Adrenal gland (tissue), 5 donors: ENCODE data around the gene GAMT.
"Not testable (repeated sequence)": the region's sequence is repeated elsewhere in the genome, so short reads cannot be mapped to it uniquely, and the experiment has no call there.

Experiments used
- POLR2A ChIP-seq, 2 donors: fragments of 450-650 bp; IDR thresholded peaks; one replicate each; pipeline ENCODE4 v1.6.1; 2017; ENCODE audit warnings: antibody characterized with exemption in 2 of 2, mild to moderate bottlenecking in 2 of 2, moderate library complexity in 1 of 2
- TF ChIP-seq, protein P1 (sequence below), 6 experiments: fragments of 450-650 bp in 4 of 6; fragments of 200-600 bp in 2 of 6; sonication (generic) in 1 of 6; IDR thresholded peaks; 1 replicate in 5 of 6; 2 replicates in 1 of 6; pipeline versions ENCODE4 v1.5.1 to v1.8.0; 2016 to 2021; ENCODE audit warnings: antibody characterized with exemption in 6 of 6, mild to moderate bottlenecking in 2 of 6, moderate library complexity in 1 of 6
- donor health status: DM: no; HTN: no; CAD: no.

DNA sequence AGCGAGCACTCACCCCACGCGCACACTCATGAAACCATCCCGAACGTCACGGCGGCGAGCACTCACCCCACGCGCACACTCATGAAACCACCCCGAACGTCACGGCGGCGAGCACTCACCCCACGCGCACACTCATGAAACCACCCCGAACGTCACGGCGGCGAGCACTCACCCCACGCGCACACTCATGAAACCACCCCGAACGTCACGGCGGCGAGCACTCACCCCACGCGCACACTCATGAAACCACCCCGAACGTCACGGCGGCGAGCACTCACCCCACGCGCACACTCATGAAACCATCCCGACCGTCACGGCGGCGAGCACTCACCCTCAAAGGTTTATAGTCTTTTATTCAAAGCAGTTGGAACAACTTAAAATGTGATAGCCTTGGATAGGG lies 18.7 kb upstream of the GAMT start:
- not testable (repeated sequence) for TF ChIP-seq POLR2A (IDR thresholded peaks at IDR 0.05)
- TF ChIP-seq, protein P1, sequence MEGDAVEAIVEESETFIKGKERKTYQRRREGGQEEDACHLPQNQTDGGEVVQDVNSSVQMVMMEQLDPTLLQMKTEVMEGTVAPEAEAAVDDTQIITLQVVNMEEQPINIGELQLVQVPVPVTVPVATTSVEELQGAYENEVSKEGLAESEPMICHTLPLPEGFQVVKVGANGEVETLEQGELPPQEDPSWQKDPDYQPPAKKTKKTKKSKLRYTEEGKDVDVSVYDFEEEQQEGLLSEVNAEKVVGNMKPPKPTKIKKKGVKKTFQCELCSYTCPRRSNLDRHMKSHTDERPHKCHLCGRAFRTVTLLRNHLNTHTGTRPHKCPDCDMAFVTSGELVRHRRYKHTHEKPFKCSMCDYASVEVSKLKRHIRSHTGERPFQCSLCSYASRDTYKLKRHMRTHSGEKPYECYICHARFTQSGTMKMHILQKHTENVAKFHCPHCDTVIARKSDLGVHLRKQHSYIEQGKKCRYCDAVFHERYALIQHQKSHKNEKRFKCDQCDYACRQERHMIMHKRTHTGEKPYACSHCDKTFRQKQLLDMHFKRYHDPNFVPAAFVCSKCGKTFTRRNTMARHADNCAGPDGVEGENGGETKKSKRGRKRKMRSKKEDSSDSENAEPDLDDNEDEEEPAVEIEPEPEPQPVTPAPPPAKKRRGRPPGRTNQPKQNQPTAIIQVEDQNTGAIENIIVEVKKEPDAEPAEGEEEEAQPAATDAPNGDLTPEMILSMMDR (IDR thresholded peaks at IDR 0.05) = not testable (repeated sequence)
